BE2C (cell line): Measurements from ENCODE around the gene NOG. TPM values are rescaled to one million over a fixed set of nuclear protein-coding genes. Genes with fewer than 3 reads are reported as not detected.

ENCODE experiments used
- DNase-seq: peaks from one replicate; pipeline ENCODE4 v3.0.0-alpha.2; 2020
- H3K27me3 ChIP-seq: fragments of 250-450 bp; sonication (Bioruptor Pico); 2 replicates; pipeline ENCODE4 v1.5.1; 2020; ENCODE audit warnings: mild to moderate bottlenecking
- H3K36me3 ChIP-seq: fragments of 250-450 bp; sonication (Bioruptor Pico); 2 replicates; pipeline ENCODE4 v1.5.1; 2020; ENCODE audit warnings: mild to moderate bottlenecking
- H3K4me1 ChIP-seq: fragments of 250-450 bp; sonication (Bioruptor Pico); 2 replicates; pipeline ENCODE4 v1.5.1; 2020
- H3K4me3 ChIP-seq: 2 replicates; pipeline ENCODE4 v1.5.1; 2011; ENCODE audit warnings: low read depth, low read length
- H3K9me3 ChIP-seq: fragments of 250-450 bp; sonication (Bioruptor Pico); 2 replicates; pipeline ENCODE4 v1.5.1; 2020
- polyA plus RNA-seq: library from polyadenylated mRNA; unstranded; fragments of >200 nt; gene quantifications from one replicate; pipeline ENCODE4 v1.2.1, GENCODE V29; 2012; ENCODE audit warnings: low read depth, missing spikeins; ENCODE audit not compliant: insufficient read length, insufficient read depth
- TF ChIP-seq, protein P1 (sequence below): IDR thresholded peaks from 2 replicates; pipeline ENCODE4 v1.5.1; 2012; ENCODE audit warnings: mild to moderate bottlenecking, low read depth, low read length

NOG gene
- polyA plus RNA-seq = not detected

- no peaks in the 10 kb centered on the region for H3K4me1 ChIP-seq
- TF ChIP-seq, protein P1, sequence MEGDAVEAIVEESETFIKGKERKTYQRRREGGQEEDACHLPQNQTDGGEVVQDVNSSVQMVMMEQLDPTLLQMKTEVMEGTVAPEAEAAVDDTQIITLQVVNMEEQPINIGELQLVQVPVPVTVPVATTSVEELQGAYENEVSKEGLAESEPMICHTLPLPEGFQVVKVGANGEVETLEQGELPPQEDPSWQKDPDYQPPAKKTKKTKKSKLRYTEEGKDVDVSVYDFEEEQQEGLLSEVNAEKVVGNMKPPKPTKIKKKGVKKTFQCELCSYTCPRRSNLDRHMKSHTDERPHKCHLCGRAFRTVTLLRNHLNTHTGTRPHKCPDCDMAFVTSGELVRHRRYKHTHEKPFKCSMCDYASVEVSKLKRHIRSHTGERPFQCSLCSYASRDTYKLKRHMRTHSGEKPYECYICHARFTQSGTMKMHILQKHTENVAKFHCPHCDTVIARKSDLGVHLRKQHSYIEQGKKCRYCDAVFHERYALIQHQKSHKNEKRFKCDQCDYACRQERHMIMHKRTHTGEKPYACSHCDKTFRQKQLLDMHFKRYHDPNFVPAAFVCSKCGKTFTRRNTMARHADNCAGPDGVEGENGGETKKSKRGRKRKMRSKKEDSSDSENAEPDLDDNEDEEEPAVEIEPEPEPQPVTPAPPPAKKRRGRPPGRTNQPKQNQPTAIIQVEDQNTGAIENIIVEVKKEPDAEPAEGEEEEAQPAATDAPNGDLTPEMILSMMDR = no peak
- peak; percentile 56 for DNase-seq
- no peaks in the 10 kb centered on the region; the same call in 1 of the 2 replicates for H3K9me3 ChIP-seq
- no peaks in the 10 kb centered on the region for H3K36me3 ChIP-seq
- peaks cover 81% of the 10 kb centered on the region for H3K27me3 ChIP-seq
- peak within 1 kb of the TSS; percentile 41 for H3K4me3 ChIP-seq
Observed at GRCh38 chr17:56593646-56594319, at the start of gene NOG. Gene NOG, plus strand, starts transcription at chr17:56593699. Its CDS starts 525 bp downstream, at chr17:56594224.

DNA sequence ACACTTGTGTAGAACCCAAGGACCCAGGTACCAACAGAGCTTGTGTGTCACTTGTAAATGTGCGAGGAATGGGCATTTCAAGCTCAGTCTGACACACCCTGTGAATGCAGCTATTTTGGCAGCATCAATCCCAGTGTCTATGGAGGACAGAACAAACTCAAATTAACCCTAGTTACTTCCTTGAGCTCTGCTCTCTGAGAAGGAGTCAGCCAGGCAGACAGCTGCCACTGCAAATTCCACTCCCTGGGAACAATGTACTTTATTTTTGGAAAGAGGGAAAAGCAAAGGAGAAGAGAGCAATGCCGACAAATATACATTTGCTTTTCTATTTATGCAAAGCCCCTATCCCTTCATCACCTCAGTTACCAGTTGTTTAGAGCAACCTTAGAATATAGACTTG is 48.4 kb upstream of the NOG start:
- Histone ChIP-seq H3K4me3 (no peak overlapping the region), H3K27me3 (peaks cover 2% of the 10 kb centered on the region; the same call in 1 of the 2 replicates), H3K9me3 (no peaks in the 10 kb centered on the region), H3K36me3 (no peaks in the 10 kb centered on the region), H3K4me1 (no peaks in the 10 kb centered on the region)
- no peak for DNase-seq
- TF ChIP-seq, protein P1 = no peak

GRCh38 chr17:56545930-56546329 is 47.6 kb upstream of the NOG start:
- TF ChIP-seq, protein P1 = no peak
- no peak overlapping the region for H3K4me3 ChIP-seq
- no peaks in the 10 kb centered on the region for H3K36me3 ChIP-seq
- no peaks in the 10 kb centered on the region for H3K4me1 ChIP-seq
- peaks cover 2% of the 10 kb centered on the region; the same call in 1 of the 2 replicates for H3K27me3 ChIP-seq
- DNase-seq = no peak
- no peaks in the 10 kb centered on the region for H3K9me3 ChIP-seq

- H3K4me1 ChIP-seq = no peaks in the 10 kb centered on the region
- H3K36me3 ChIP-seq = no peaks in the 10 kb centered on the region
- no peak overlapping the region for H3K4me3 ChIP-seq
- DNase-seq = no peak
- no peaks in the 10 kb centered on the region for H3K27me3 ChIP-seq
- TF ChIP-seq, protein P1 = no peak
- no peaks in the 10 kb centered on the region for H3K9me3 ChIP-seq
Observed at GRCh38 chr17:56548661-56549060, 44.8 kb upstream of the NOG start.

DNA sequence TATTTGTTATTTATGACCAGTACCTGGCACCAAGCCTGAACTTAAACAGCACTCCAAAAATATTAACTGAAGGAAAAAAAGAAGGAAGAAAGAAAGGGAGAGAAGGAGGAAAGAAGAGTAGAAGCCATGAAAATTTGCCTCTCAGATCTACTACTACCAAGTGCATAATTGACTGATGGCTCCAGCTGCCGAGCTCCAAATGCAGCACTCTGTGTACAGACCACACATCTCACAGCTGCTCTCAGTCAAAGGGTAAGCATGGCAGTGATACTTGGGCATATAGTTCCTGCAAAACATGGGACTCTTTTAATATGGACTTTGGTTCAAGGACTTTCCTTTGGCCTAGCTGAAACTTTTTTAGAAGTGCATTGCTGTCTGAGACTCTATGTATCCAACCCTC is 44.0 kb upstream of the NOG start:
- DNase-seq = no peak
- Histone ChIP-seq H3K9me3 (no peaks in the 10 kb centered on the region), H3K4me1 (no peaks in the 10 kb centered on the region), H3K27me3 (no peaks in the 10 kb centered on the region), H3K4me3 (no peak overlapping the region), H3K36me3 (no peaks in the 10 kb centered on the region)
- TF ChIP-seq, protein P1 = no peak

DNA sequence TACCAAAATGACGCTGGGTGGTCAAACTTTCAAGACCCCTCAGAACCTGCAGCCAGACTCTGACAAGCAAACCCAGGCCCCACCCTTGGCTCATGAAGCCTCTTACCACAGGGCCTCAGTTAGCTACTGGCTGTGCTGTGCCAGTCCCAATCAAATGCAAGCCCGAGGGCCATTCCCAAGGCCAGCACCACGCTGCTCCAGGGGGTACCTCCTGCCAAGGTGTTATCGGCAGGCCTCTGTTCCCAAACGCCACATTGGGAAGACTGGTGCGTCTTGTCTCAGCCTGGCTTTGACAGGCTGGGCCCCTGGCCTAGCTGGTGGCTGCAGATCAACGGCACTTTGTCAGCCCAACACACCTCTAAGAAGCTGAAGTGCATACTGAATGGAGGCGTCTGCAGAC is 35.8 kb upstream of the NOG start:
- Histone ChIP-seq H3K4me1 (no peaks in the 10 kb centered on the region), H3K36me3 (no peaks in the 10 kb centered on the region), H3K4me3 (no peak overlapping the region), H3K27me3 (no peaks in the 10 kb centered on the region), H3K9me3 (no peaks in the 10 kb centered on the region)
- DNase-seq = no peak
- TF ChIP-seq, protein P1 = no peak
